Bronchial epithelial cell (primary cell): ENCODE measurements around the gene FUBP3. TPM values are rescaled to one million over a fixed set of nuclear protein-coding genes. Genes with fewer than 3 reads are reported as not detected.
"Not testable (repeated sequence)": the region's sequence is repeated elsewhere in the genome, so short reads cannot be mapped to it uniquely, and the experiment has no call there.

ENCODE experiments used
- DNase-seq: peaks from one replicate; pipeline ENCODE4 v3.0.0-alpha.2; 2010; ENCODE audit warnings: low read depth
- FAIRE-seq: peaks from 2 replicates; lab custom pipeline; 2011; peaks lifted over from hg19 to GRCh38; lab: Jason Lieb, UNC
- H3K27me3 ChIP-seq: 2 replicates; pipeline ENCODE4 v1.5.1; 2011; ENCODE audit warnings: low read length; ENCODE audit not compliant: control insufficient read depth, insufficient read depth
- H3K36me3 ChIP-seq: 2 replicates; pipeline ENCODE4 v1.5.1; 2011; ENCODE audit warnings: low read length; ENCODE audit not compliant: control insufficient read depth, insufficient read depth
- H3K4me3 ChIP-seq: 2 replicates; pipeline ENCODE4 v1.5.1; 2011; ENCODE audit warnings: mild to moderate bottlenecking, low read depth, low read length, control low read depth
- CTCF ChIP-seq: IDR thresholded peaks from 2 replicates; pipeline ENCODE4 v1.5.1; 2011; ENCODE audit warnings: mild to moderate bottlenecking, moderate library complexity, low read length, control low read depth, inconsistent platforms; ENCODE audit not compliant: insufficient read depth, severe bottlenecking
- total RNA-seq: library from RNA; depleted of rRNA; stranded (reverse); fragments of >200 nt; gene quantifications from 2 replicates; pipeline ENCODE4 v1.2.1, GENCODE V29; 2014

FUBP3 gene
- total RNA-seq, 1 donor from 2014 or later: 45.8 TPM

- DNase-seq (no peak), FAIRE-seq (no peak)
- H3K4me3 ChIP-seq: peak overlapping the region; percentile 53
- no peaks in the 10 kb centered on the region for H3K36me3 ChIP-seq
- no peak for TF ChIP-seq CTCF
- H3K27me3 ChIP-seq: peaks cover 2% of the 10 kb centered on the region
These were observed 102.5 kb downstream of the FUBP3 start for GRCh38 chr9:130681769-130682420.

- peaks cover 2% of the 10 kb centered on the region for H3K27me3 ChIP-seq
- DNase-seq: peak; percentile 57
- TF ChIP-seq CTCF: peak; percentile 69
- no peaks in the 10 kb centered on the region for H3K36me3 ChIP-seq
- H3K4me3 ChIP-seq: peak overlapping the region; percentile 53
- FAIRE-seq: no peak
These were observed 103.2 kb downstream of the FUBP3 start for GRCh38 chr9:130682421-130683121.

GRCh38 chr9:130685104-130685503, 105.7 kb downstream of the FUBP3 start:
- no peak overlapping the region for H3K4me3 ChIP-seq
- H3K27me3 ChIP-seq: peaks cover 2% of the 10 kb centered on the region
- FAIRE-seq (no peak), DNase-seq (no peak)
- no peaks in the 10 kb centered on the region for H3K36me3 ChIP-seq
- no peak for TF ChIP-seq CTCF

GRCh38 chr9:130685945-130686344, 106.6 kb downstream of the FUBP3 start:
- not testable (repeated sequence) for H3K36me3 ChIP-seq, H3K27me3 ChIP-seq, FAIRE-seq, H3K4me3 ChIP-seq, DNase-seq

GRCh38 chr9:130687615-130688014, 108.2 kb downstream of the FUBP3 start:
- Histone ChIP-seq H3K36me3 (no peaks in the 10 kb centered on the region), H3K27me3 (no peaks in the 10 kb centered on the region), H3K4me3 (no peak overlapping the region)
- DNase-seq (no peak), FAIRE-seq (no peak)
- no peak for TF ChIP-seq CTCF

Other genes with a start within 250 kb of the FUBP3 start
- gene ASS1, start 134.6 kb upstream of the FUBP3 start, total RNA-seq: 396 and 415 TPM in 2 replicates
- gene PRDM12, start 85.0 kb downstream of the FUBP3 start, total RNA-seq: not detected in 2 replicates
- gene EXOSC2, start 114.2 kb downstream of the FUBP3 start, total RNA-seq: 20.0 and 38.7 TPM in 2 replicates